GM13976 (cell line): ENCODE measurements around the gene KLHDC4.
"Not testable (repeated sequence)": the region's sequence is repeated elsewhere in the genome, so short reads cannot be mapped to it uniquely, and the experiment has no call there.

Source experiments
- DNase-seq: peaks from one replicate; pipeline ENCODE4 v3.0.0; 2012; ENCODE audit warnings: low spot score
- CTCF ChIP-seq: IDR thresholded peaks from 2 replicates; pipeline ENCODE4 v1.5.1; 2012; ENCODE audit warnings: borderline replicate concordance, mild to moderate bottlenecking; ENCODE audit not compliant: insufficient read depth; ENCODE audit errors: extremely low read depth, missing control alignments, control extremely low read depth
- in situ Hi-C: fragments of 300-500 bp; cut with MboI; formaldehyde crosslinking; loops from one replicate; pipeline ENCODE4 v1.12.0; 2022; ENCODE audit warnings: low sequenced_read_pairs, mixed read lengths, inconsistent platforms; ENCODE audit not compliant: unreplicated experiment

The KLHDC4 gene

DNA sequence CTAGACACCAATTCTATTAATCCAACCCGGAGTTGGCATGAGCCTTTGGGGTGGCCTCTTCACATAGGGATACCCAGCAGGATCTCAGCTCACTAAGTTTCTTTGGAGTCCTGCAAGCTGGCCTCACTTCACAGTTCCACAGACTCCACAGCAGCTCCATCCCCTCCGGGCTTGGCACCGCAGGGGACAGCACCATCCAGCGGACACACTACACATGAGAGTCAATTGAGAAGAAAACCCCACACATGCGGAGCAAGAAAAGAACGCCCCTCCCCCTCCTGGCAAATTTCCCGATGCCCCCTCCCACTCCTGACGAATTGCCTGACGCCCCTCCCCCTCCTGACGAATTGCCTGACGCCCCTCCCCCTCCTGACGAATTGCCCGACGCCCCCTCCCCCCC is 31.1 kb downstream of the KLHDC4 start:
- in situ Hi-C loops: no loop called here
- no peak for DNase-seq
- TF ChIP-seq CTCF: no peak

- no peak for DNase-seq
- no peak for TF ChIP-seq CTCF
- in situ Hi-C loops: no loop called here
These were observed 32.6 kb downstream of the KLHDC4 start for GRCh38 chr16:87733190-87733589.

DNA sequence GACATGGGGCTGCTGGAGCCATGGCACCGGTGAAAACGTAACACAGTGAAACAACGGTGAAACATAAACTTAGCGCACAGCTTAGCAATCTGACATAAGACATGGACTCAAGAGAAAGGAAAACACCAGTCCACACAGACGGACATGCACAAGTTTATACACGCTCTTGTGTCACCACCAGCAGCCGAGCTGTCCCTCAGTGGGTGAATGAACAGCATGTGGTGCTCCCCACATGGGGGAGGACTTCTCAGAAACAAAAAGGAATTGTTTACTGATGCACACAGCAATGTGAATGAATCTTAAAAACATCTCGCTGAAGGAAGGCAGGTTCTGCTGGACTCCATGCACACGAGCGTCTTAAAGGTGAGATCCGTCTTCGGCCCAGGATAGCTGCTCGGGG is 34.2 kb downstream of the KLHDC4 start:
- in situ Hi-C loops: no loop called here
- TF ChIP-seq CTCF: no peak
- no peak for DNase-seq

DNA sequence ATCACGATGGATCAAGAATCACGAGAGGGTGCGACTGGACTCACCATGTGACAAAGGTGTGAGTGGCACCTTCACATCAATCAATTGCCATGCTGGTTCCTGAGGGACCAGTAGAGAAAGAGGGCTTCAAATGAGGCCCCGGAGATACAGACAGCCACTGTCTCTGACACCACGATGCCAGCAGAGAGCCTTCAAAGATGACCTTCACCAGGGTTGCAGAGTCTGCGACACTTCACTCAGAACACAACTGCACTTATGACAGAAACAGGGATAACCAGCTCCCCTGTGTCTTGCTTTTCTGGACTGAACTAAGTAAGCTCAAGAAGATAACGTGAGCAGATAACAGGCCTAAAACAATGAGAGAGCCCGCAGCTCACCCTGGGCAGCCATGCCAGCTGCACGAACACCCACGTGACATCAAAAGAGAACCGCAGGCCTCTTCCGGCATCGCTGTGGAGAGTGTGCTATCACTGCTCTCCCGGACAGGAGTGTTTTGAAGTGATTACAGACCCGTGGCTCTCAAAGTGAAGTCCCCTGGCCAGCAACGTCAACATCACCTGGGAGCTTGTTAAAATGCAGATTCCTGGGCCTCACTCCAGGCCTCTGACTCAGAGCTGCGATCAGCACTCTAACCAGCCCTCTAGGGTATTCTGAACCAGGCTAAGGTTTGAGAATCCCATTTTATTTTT is 36.4 kb downstream of the KLHDC4 start:
- in situ Hi-C loops: no loop called here
- no peak for TF ChIP-seq CTCF
- DNase-seq: no peak

DNA sequence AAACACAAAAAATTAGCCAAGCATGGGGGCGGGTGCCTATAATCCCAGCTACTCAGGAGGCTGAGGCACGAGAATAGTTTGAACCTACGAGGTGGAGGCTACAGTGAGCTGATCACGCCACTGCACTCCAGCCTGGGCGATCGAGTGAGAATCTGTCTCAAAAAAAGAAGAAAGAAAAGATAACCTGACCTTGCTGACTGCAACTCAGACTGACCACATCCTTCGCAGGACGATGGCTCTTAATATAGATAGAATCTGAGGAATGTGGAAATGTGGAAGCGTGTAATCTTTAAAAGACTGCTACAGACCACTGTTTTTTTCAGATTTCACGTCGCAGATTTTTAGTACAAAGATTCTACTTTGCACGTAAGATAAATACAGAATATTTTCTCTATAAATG is 37.8 kb downstream of the KLHDC4 start:
- TF ChIP-seq CTCF: no peak
- DNase-seq: no peak
- in situ Hi-C loops: no loop called here

- no peak for DNase-seq
- in situ Hi-C loops: no loop called here
- no peak for TF ChIP-seq CTCF
These were observed 38.4 kb downstream of the KLHDC4 start for GRCh38 chr16:87727346-87727745.

DNA sequence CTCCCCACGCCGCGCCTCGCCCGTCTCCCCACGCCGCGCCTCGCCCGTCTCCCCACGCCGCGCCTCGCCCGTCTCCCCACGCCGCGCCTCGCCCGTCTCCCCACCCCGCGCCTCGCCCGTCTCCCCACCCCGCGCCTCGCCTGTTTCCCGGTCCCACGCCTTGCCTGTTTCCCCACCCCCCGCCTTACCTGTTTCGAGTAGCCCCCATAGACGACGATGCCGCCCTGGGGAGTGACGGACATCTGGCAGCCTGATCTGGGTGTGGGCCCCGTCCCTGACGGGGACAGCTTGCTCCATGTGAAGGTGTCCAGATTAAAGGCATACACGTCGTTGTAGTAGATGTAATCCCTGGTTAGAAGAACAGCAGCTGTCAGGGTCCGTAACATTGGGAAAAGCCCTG is 39.2 kb downstream of the KLHDC4 start:
- in situ Hi-C loops, DNase-seq: not testable (repeated sequence)
